Measurements from ENCODE around the gene SRSF10. TPM values are rescaled to one million over a fixed set of nuclear protein-coding genes. Genes with fewer than 3 reads are reported as not detected.

SRSF10 gene
- total and polyA plus RNA-seq, 3 donors from 2014 or later, result 113 to 141 (median 124) TPM

DNA sequence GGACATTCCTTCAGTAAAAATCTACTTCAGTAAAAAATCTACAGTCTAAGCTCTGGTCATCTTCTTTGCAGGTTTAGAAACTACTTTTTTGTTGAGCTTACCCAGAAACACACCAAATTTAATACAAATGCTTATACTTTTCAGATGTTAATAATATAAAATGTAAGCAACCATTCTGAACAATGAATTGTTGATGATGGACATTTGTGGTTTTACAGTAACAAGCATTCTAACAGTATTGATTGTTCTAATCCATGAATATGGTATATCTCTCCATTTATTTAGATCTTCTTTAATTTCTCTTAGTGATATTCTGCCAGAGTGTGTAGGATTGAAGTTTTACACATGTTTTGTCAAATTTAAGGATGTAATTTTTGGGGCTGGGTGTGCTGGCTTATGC, 27.0 kb upstream of the SRSF10 start:
- H3K36me3 ChIP-seq (ENCODE audit: low read depth, missing control alignments), result no peaks in the 10 kb centered on the region
- intact Hi-C loops (cut with DNase I; ENCODE audit: low total_unique reads), result no loop called here
- TF ChIP-seq, protein P1, sequence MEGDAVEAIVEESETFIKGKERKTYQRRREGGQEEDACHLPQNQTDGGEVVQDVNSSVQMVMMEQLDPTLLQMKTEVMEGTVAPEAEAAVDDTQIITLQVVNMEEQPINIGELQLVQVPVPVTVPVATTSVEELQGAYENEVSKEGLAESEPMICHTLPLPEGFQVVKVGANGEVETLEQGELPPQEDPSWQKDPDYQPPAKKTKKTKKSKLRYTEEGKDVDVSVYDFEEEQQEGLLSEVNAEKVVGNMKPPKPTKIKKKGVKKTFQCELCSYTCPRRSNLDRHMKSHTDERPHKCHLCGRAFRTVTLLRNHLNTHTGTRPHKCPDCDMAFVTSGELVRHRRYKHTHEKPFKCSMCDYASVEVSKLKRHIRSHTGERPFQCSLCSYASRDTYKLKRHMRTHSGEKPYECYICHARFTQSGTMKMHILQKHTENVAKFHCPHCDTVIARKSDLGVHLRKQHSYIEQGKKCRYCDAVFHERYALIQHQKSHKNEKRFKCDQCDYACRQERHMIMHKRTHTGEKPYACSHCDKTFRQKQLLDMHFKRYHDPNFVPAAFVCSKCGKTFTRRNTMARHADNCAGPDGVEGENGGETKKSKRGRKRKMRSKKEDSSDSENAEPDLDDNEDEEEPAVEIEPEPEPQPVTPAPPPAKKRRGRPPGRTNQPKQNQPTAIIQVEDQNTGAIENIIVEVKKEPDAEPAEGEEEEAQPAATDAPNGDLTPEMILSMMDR (IDR thresholded peaks at IDR 0.05), result no peak
- TF ChIP-seq POLR2A (IDR thresholded peaks at IDR 0.05), result no peak
- H3K9me3 ChIP-seq, result no peaks in the 10 kb centered on the region
- H3K27ac ChIP-seq, result no peak overlapping the region
- H3K4me1 ChIP-seq, result no peaks in the 10 kb centered on the region
- no peak overlapping the region for H3K4me3 ChIP-seq
- H3K27me3 ChIP-seq, result no peaks in the 10 kb centered on the region
- DNase-seq, result no peak

DNA sequence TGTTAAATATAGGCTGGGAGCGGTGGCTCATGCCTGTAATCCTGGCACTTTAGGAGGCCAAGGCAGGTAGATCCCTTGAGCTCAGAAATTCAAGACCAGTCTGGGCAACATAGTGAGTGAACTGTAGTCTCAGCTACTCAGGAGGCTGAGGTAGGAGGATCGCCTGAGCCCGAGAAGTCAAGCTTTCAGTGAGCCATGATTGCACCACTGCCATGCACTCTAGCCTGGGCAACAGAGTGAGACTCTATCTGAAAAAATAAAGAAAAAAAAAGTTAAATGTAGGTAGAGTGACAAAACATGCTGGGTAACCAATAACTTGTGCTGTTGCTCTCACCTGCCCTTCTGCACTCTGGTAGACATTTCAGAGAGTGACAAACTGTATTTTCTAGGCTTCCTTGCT, 25.0 kb upstream of the SRSF10 start:
- H3K4me3 ChIP-seq, result no peak overlapping the region
- no peaks in the 10 kb centered on the region for H3K36me3 ChIP-seq (ENCODE audit: low read depth, missing control alignments)
- DNase-seq, result no peak
- 94 to 96% methylated on average over 3 of the region's 3 CpGs for WGBS, 2 donors
- H3K27me3 ChIP-seq, result no peaks in the 10 kb centered on the region
- H3K4me1 ChIP-seq, result no peaks in the 10 kb centered on the region
- TF ChIP-seq POLR2A (IDR thresholded peaks at IDR 0.05), result no peak
- TF ChIP-seq, protein P1 (IDR thresholded peaks at IDR 0.05), result no peak
- no peak overlapping the region for H3K27ac ChIP-seq
- H3K9me3 ChIP-seq, result no peaks in the 10 kb centered on the region
- intact Hi-C loops (cut with DNase I; ENCODE audit: low total_unique reads), result no loop called here

DNA sequence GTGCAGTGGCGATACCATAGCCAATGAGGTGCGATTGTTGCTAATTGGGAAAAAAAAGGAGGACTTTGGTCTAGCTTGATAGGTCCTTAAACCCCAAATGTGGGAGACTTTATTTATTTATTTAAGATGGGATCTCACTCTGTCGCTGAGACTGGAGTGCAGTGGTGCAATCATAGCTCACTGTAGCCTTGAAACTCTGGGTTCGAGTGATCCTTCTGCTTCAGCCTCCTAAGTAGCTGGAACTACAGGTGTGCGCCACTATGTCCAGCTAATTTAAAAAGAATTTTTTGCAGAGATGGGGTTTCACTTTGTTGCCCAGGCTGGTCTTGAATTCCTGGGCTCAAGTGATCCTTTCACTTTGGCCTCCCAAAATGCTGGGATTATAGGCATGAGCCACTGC, 24.0 kb upstream of the SRSF10 start:
- intact Hi-C loops (cut with DNase I; ENCODE audit: low total_unique reads), result no loop called here

DNA sequence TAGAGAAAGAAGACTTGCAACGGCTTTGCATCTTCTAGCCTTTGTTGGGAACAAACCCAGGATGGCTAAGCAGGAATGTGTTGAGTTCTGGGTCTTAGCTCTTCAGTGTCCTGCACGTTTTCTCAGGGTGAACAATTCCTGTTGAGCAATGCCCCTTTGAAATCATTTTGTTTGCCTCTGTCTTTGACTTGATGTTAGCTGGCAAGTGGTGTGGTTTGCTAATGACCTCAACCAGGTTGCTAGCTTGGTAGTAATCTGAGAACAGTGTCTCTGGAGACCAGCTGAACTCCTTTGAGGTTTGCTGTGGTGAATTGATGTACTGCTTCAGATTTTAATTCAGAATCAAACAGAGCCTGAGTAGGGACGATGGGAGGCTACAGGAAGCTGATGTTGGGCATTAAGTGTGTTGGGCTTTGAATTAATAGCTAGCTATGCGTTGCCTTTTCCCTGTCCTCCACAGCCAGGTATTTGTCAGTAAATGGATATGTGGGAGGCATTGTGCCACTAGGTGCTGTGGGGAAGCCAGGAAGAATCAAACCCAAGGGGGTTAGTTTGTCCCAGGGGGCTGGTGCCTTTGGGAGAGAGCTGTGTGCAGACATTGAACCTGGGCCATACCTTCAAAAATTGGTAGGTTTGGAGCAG, 23.3 kb upstream of the SRSF10 start:
- H3K27me3 ChIP-seq, result no peaks in the 10 kb centered on the region
- no peak overlapping the region for H3K27ac ChIP-seq
- WGBS, 2 donors, result 44 to 55% methylated on average over 4 of the region's 4 CpGs
- DNase-seq, result no peak
- H3K36me3 ChIP-seq (ENCODE audit: low read depth, missing control alignments), result no peaks in the 10 kb centered on the region
- no peak overlapping the region for H3K4me3 ChIP-seq
- intact Hi-C loops (cut with DNase I; ENCODE audit: low total_unique reads), result no loop called here
- TF ChIP-seq, protein P1 (IDR thresholded peaks at IDR 0.05), result no peak
- TF ChIP-seq POLR2A (IDR thresholded peaks at IDR 0.05), result no peak
- H3K4me1 ChIP-seq, result no peaks in the 10 kb centered on the region
- H3K9me3 ChIP-seq, result no peaks in the 10 kb centered on the region

More for the DNA sequence above, 24.0 kb upstream of the SRSF10 start:
- no peaks in the 10 kb centered on the region for H3K9me3 ChIP-seq
- H3K27me3 ChIP-seq, result no peaks in the 10 kb centered on the region
- H3K36me3 ChIP-seq (ENCODE audit: low read depth, missing control alignments), result no peaks in the 10 kb centered on the region
- H3K4me3 ChIP-seq, result no peak overlapping the region
- DNase-seq, result no peak
- no peak for TF ChIP-seq POLR2A (IDR thresholded peaks at IDR 0.05)
- TF ChIP-seq, protein P1 (IDR thresholded peaks at IDR 0.05), result no peak
- 93 to 97% methylated on average over 5 of the region's 5 CpGs for WGBS, 2 donors
- no peaks in the 10 kb centered on the region for H3K4me1 ChIP-seq
- no peak overlapping the region for H3K27ac ChIP-seq

DNA sequence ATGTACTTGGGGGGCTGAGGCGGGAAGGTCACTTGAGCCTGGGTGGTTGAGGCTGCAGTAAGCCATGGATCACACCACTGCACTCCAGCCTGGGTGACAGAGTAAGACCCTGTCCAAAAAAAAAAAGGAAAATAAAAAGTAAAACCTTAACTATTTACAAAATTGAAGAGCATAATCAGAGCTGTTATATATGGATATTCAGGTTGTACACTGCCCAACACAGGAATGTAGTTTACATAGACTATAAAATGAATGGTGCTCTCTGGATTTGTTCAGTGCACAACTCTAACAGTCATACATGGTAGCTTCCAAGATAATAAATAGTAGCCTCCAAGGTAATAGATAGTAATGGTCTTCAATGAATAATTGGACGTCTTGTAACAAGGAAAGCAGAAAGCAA, 22.6 kb upstream of the SRSF10 start:
- H3K36me3 ChIP-seq (ENCODE audit: low read depth, missing control alignments), result no peaks in the 10 kb centered on the region
- H3K27ac ChIP-seq, result no peak overlapping the region
- H3K9me3 ChIP-seq, result no peaks in the 10 kb centered on the region
- no peak overlapping the region for H3K4me3 ChIP-seq
- intact Hi-C loops (cut with DNase I; ENCODE audit: low total_unique reads), result no loop called here
- DNase-seq, result no peak
- H3K4me1 ChIP-seq, result no peaks in the 10 kb centered on the region
- TF ChIP-seq, protein P1 (IDR thresholded peaks at IDR 0.05), result no peak
- no peak for TF ChIP-seq POLR2A (IDR thresholded peaks at IDR 0.05)
- 72% methylated on average over 2 of the region's 2 CpGs for WGBS, 2 donors
- no peaks in the 10 kb centered on the region for H3K27me3 ChIP-seq
